BLaER1 (cell line): Measurements from ENCODE around the gene PLET1.

Experiments
- H3K27ac ChIP-seq: shearing (Covaris generic); formaldehyde crosslinking; 2 replicates; pipeline ENCODE4 v1.8.1; 2022
- H3K27me3 ChIP-seq: shearing (Covaris generic); formaldehyde crosslinking; 2 replicates; pipeline ENCODE4 v1.8.1; 2022
- H3K36me3 ChIP-seq: shearing (Covaris generic); formaldehyde crosslinking; 2 replicates; pipeline ENCODE4 v1.8.1; 2022
- H3K4me1 ChIP-seq: shearing (Covaris generic); formaldehyde crosslinking; 2 replicates; pipeline ENCODE4 v1.8.1; 2022
- H3K4me2 ChIP-seq: shearing (Covaris generic); formaldehyde crosslinking; 2 replicates; pipeline ENCODE4 v1.8.1; 2022
- H3K4me3 ChIP-seq: shearing (Covaris generic); formaldehyde crosslinking; 2 replicates; pipeline ENCODE4 v1.8.1; 2022
- H3K9ac ChIP-seq: shearing (Covaris generic); formaldehyde crosslinking; 2 replicates; pipeline ENCODE4 v1.8.1; 2022
- H3K9me3 ChIP-seq: shearing (Covaris generic); formaldehyde crosslinking; 2 replicates; pipeline ENCODE4 v1.8.1; 2022
- H4K20me1 ChIP-seq: shearing (Covaris generic); formaldehyde crosslinking; 2 replicates; pipeline ENCODE4 v1.8.1; 2022
- Cebpa-rat ChIP-seq: shearing (Covaris generic); IDR thresholded peaks from 2 replicates; pipeline ENCODE4 v1.8.1; 2022

PLET1 gene

GRCh38 chr11:112288021-112288420 lies 27.4 kb upstream of the PLET1 start:
- Histone ChIP-seq H3K4me3 (no peak overlapping the region), H3K4me1 (peaks cover 5% of the 10 kb centered on the region; the same call in 1 of the 2 replicates), H4K20me1 (no peaks in the 10 kb centered on the region), H3K27me3 (no peaks in the 10 kb centered on the region), H3K9ac (no peak overlapping the region), H3K36me3 (no peaks in the 10 kb centered on the region), H3K27ac (no peak overlapping the region), H3K4me2 (no peak overlapping the region), H3K9me3 (no peaks in the 10 kb centered on the region)
- no peak for TF ChIP-seq Cebpa-rat

GRCh38 chr11:112285841-112286311 lies 25.2 kb upstream of the PLET1 start:
- no peaks in the 10 kb centered on the region for H4K20me1 ChIP-seq
- H3K36me3 ChIP-seq = no peaks in the 10 kb centered on the region
- no peak overlapping the region for H3K4me2 ChIP-seq
- no peaks in the 10 kb centered on the region for H3K27me3 ChIP-seq
- no peak for TF ChIP-seq Cebpa-rat
- peaks cover 11% of the 10 kb centered on the region; the same call in 1 of the 2 replicates for H3K4me1 ChIP-seq
- H3K27ac ChIP-seq = no peak overlapping the region
- no peaks in the 10 kb centered on the region for H3K9me3 ChIP-seq
- H3K9ac ChIP-seq = no peak overlapping the region
- no peak overlapping the region for H3K4me3 ChIP-seq

GRCh38 chr11:112281726-112282125 lies 21.1 kb upstream of the PLET1 start:
- no peaks in the 10 kb centered on the region for H3K27me3 ChIP-seq
- no peaks in the 10 kb centered on the region for H4K20me1 ChIP-seq
- H3K4me2 ChIP-seq = no peak overlapping the region
- no peaks in the 10 kb centered on the region for H3K36me3 ChIP-seq
- no peak overlapping the region for H3K27ac ChIP-seq
- peaks cover 37% of the 10 kb centered on the region for H3K4me1 ChIP-seq
- TF ChIP-seq Cebpa-rat = no peak
- H3K9ac ChIP-seq = no peak overlapping the region
- no peak overlapping the region for H3K4me3 ChIP-seq
- no peaks in the 10 kb centered on the region for H3K9me3 ChIP-seq

- Histone ChIP-seq H3K4me1 (peaks cover 50% of the 10 kb centered on the region), H3K36me3 (no peaks in the 10 kb centered on the region), H3K9me3 (no peaks in the 10 kb centered on the region), H3K4me2 (peak overlapping the region; percentile 98), H4K20me1 (no peaks in the 10 kb centered on the region), H3K27ac (no peak overlapping the region), H3K9ac (peak overlapping the region; percentile 53; the same call in 1 of the 2 replicates), H3K27me3 (no peaks in the 10 kb centered on the region), H3K4me3 (peak overlapping the region; percentile 68)
- no peak for TF ChIP-seq Cebpa-rat
These were observed 19.8 kb upstream of the PLET1 start for GRCh38 chr11:112280268-112281126.

- H4K20me1 ChIP-seq = no peaks in the 10 kb centered on the region
- H3K4me1 ChIP-seq = peaks cover 54% of the 10 kb centered on the region
- no peaks in the 10 kb centered on the region for H3K9me3 ChIP-seq
- H3K27ac ChIP-seq = no peak overlapping the region
- TF ChIP-seq Cebpa-rat = no peak
- peak overlapping the region; percentile 98 for H3K4me2 ChIP-seq
- no peak overlapping the region for H3K9ac ChIP-seq
- no peaks in the 10 kb centered on the region for H3K36me3 ChIP-seq
- peak overlapping the region; percentile 68 for H3K4me3 ChIP-seq
- no peaks in the 10 kb centered on the region for H3K27me3 ChIP-seq
These were observed 19.2 kb upstream of the PLET1 start for GRCh38 chr11:112279901-112280267.

- no peaks in the 10 kb centered on the region for H3K27me3 ChIP-seq
- H3K4me1 ChIP-seq = peaks cover 60% of the 10 kb centered on the region
- TF ChIP-seq Cebpa-rat = no peak
- no peak overlapping the region; the same call in 1 of the 2 replicates for H3K9ac ChIP-seq
- peak overlapping the region; percentile 98 for H3K4me2 ChIP-seq
- H3K27ac ChIP-seq = peak overlapping the region; percentile 54
- H3K9me3 ChIP-seq = no peaks in the 10 kb centered on the region
- H3K36me3 ChIP-seq = no peaks in the 10 kb centered on the region
- no peaks in the 10 kb centered on the region for H4K20me1 ChIP-seq
- no peak overlapping the region for H3K4me3 ChIP-seq
These were observed 18.1 kb upstream of the PLET1 start for GRCh38 chr11:112278803-112279202.

- peak overlapping the region; percentile 98 for H3K4me2 ChIP-seq
- no peak overlapping the region for H3K27ac ChIP-seq
- TF ChIP-seq Cebpa-rat = no peak
These were observed 17.3 kb upstream of the PLET1 start for GRCh38 chr11:112277941-112278340.

GRCh38 chr11:112277029-112277428 lies 16.4 kb upstream of the PLET1 start:
- Histone ChIP-seq H3K9ac (no peak overlapping the region), H3K4me2 (peak overlapping the region; percentile 98), H3K9me3 (peaks cover 6% of the 10 kb centered on the region; the same call in 1 of the 2 replicates), H4K20me1 (no peaks in the 10 kb centered on the region), H3K27me3 (no peaks in the 10 kb centered on the region), H3K36me3 (no peaks in the 10 kb centered on the region), H3K4me3 (no peak overlapping the region), H3K27ac (no peak overlapping the region), H3K4me1 (peaks cover 77% of the 10 kb centered on the region)
- no peak for TF ChIP-seq Cebpa-rat

More at GRCh38 chr11:112277941-112278340, 17.3 kb upstream of the PLET1 start:
- Histone ChIP-seq H3K27me3 (no peaks in the 10 kb centered on the region), H3K9ac (no peak overlapping the region), H3K36me3 (no peaks in the 10 kb centered on the region), H4K20me1 (no peaks in the 10 kb centered on the region), H3K9me3 (no peaks in the 10 kb centered on the region), H3K4me3 (no peak overlapping the region), H3K4me1 (peaks cover 68% of the 10 kb centered on the region)

GRCh38 chr11:112274007-112274783 lies 13.5 kb upstream of the PLET1 start:
- peaks cover 92% of the 10 kb centered on the region for H3K4me1 ChIP-seq
- H4K20me1 ChIP-seq = no peaks in the 10 kb centered on the region
- H3K27ac ChIP-seq = no peak overlapping the region
- no peak overlapping the region for H3K4me2 ChIP-seq
- no peaks in the 10 kb centered on the region for H3K36me3 ChIP-seq
- H3K4me3 ChIP-seq = no peak overlapping the region
- H3K9ac ChIP-seq = no peak overlapping the region
- H3K27me3 ChIP-seq = no peaks in the 10 kb centered on the region
- no peak for TF ChIP-seq Cebpa-rat
- peaks cover 6% of the 10 kb centered on the region; the same call in 1 of the 2 replicates for H3K9me3 ChIP-seq

GRCh38 chr11:112273066-112273465 lies 12.4 kb upstream of the PLET1 start:
- H3K9ac ChIP-seq = no peak overlapping the region
- TF ChIP-seq Cebpa-rat = no peak
- H3K9me3 ChIP-seq = peaks cover 6% of the 10 kb centered on the region; the same call in 1 of the 2 replicates
- H4K20me1 ChIP-seq = no peaks in the 10 kb centered on the region
- H3K4me3 ChIP-seq = no peak overlapping the region
- H3K4me1 ChIP-seq = peaks cover 92% of the 10 kb centered on the region
- no peaks in the 10 kb centered on the region for H3K36me3 ChIP-seq
- no peaks in the 10 kb centered on the region for H3K27me3 ChIP-seq
- no peak overlapping the region for H3K27ac ChIP-seq
- H3K4me2 ChIP-seq = peak overlapping the region; percentile 9; the same call in 1 of the 2 replicates
